HG02759 (cell line): ENCODE data around the gene TMPRSS9.
"Not testable (repeated sequence)": the region's sequence is repeated elsewhere in the genome, so short reads cannot be mapped to it uniquely, and the experiment has no call there.

Source experiments
- ATAC-seq: cut with Tn5 transposase; IDR thresholded peaks from one replicate; pipeline ENCODE4 v1.9.1; 2021; ENCODE audit warnings: mild to moderate bottlenecking, moderate library complexity; ENCODE audit not compliant: unreplicated experiment

The TMPRSS9 gene

GRCh38 chr19:2454962-2455850, 95.1 kb downstream of the TMPRSS9 start:
- ATAC-seq: no peak

DNA sequence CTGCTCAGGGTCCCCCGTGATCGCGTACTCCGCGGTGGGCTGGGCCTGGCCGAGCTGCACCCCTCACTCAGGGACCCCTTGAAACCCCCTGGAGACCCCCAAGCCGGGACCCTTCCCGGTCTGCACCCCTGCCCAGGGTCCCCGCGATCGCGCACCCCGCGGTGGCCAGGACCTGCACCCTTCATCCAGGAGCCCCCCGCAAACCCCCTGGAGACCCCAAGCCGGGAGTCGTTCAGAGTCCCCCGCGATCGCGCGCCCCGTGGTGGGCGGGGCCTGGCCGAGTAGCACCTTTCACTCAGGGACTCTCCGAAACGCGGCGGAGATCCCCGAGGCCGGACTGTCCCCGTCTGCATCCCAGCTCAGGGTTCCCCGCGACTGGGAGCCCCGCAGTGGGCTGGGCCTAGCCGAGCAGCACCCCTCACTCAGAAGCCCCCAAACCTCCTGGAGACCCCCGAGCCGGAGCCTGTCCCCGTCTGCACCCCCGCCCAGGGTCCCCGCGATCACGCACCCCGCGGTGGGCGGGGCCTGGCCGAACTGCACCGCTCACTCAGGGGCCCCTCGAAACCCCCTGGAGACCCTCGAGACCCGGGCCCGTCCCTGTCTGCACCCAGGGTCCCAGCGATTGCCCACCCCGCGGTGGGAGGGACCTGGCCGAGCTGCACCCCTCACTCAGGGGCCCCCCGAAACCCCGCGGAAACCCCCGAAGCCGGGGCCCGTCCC, 95.9 kb downstream of the TMPRSS9 start:
- ATAC-seq: peak; percentile 41

GRCh38 chr19:2457394-2458037, 97.5 kb downstream of the TMPRSS9 start:
- ATAC-seq: no peak

- ATAC-seq: no peak
These were observed 98.0 kb downstream of the TMPRSS9 start for GRCh38 chr19:2458054-2458453.

DNA sequence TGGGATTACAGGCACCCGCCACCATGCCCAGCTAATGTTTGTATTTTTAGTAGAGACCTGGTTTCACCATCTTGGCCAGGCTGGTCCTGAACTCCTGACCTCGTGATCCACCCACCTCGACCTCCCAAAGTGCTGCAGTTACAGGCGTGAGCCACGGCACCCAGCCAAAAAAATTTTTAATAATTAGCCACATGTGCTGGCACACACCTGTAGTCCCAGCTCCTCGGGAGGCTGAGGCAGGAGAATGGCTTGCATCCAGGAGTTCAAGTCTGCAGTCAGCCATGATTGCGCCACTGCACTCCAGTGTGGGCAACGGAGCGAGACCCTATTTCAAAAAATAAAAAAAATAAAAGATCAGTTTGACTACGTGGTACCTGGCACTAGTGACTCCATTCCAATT, 98.7 kb downstream of the TMPRSS9 start:
- ATAC-seq: not testable (repeated sequence)

- ATAC-seq: no peak
These were observed 100.2 kb downstream of the TMPRSS9 start for GRCh38 chr19:2460245-2460644.

GRCh38 chr19:2461751-2462634, 101.9 kb downstream of the TMPRSS9 start:
- no peak for ATAC-seq

DNA sequence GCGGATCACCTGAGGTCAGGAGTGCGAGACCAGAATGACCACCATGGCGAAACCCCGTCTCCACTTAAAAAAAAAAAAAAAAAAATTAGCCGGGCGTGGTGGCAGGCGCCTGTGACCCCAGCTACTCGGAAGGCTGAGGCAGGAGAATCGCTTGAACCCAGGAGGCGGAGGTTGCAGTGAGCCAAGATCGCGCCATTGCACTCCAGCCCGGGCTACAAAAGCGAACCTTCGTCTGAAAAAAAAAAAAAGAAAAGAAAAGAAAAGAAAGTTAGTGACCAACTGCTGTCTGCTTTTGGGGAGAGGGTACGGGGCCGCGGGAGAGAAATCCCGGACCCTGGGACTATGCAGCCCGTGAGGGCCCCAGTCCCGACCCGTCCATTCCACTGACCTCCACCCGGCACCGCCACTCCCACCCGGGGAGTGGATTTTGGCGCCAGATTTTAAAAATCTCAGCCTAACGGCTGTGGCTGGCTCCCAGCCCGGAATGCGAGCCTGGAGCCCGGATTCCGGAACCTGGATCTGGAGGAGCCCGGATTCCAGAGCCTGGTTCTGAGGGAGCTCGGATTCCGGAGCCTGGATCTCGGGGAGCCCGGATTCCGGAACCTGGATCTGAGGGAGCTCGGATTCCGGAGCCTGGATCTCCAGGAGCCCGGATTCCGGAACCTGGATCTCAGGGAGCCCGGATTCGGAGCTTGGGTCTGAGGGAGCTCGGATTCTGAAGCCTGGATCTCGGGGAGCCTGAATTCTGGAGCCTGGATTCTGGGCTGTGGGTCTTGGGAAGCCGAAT, 102.8 kb downstream of the TMPRSS9 start:
- ATAC-seq: no peak

- not testable (repeated sequence) for ATAC-seq
These were observed 103.6 kb downstream of the TMPRSS9 start for GRCh38 chr19:2463694-2464093.

DNA sequence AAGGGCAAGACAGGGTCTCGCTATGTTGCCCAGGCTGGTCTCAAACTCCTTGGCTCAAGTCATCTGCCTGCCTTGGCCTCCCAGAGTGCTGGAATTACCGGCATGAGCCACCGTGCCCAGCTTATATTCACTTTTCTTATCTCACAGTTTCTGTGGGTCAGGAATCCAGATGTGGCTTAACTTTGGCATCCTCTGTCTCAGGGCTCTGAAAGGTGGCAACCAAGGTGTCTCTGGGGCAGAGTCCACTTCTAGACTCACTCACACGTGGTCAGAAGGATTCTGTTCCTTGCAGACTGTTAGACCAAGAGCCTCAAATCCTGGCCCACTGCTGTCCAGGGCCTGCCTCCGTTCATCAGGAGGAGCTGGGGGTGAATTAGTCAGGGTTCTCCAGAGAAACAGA, 104.3 kb downstream of the TMPRSS9 start:
- no peak for ATAC-seq

DNA sequence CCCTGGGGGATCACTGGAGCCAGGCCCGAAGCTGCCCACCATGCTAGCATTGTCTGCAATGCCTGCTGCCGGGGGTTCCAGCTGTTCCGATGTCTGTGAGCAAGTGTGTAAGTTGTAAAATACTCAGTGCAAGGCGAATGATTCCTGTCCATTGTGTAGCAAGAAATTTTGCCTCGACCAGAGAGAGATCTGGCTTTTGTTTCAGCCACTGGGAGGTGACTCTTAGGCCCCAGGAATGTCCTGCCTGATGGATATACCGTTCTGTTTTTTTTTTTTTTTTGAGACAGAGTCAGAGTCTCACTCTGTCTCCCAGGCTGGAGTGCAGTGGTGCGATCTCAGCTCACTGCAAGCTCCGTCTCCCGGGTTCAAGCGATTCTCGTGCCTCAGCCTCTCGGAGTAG, 108.5 kb downstream of the TMPRSS9 start:
- no peak for ATAC-seq

DNA sequence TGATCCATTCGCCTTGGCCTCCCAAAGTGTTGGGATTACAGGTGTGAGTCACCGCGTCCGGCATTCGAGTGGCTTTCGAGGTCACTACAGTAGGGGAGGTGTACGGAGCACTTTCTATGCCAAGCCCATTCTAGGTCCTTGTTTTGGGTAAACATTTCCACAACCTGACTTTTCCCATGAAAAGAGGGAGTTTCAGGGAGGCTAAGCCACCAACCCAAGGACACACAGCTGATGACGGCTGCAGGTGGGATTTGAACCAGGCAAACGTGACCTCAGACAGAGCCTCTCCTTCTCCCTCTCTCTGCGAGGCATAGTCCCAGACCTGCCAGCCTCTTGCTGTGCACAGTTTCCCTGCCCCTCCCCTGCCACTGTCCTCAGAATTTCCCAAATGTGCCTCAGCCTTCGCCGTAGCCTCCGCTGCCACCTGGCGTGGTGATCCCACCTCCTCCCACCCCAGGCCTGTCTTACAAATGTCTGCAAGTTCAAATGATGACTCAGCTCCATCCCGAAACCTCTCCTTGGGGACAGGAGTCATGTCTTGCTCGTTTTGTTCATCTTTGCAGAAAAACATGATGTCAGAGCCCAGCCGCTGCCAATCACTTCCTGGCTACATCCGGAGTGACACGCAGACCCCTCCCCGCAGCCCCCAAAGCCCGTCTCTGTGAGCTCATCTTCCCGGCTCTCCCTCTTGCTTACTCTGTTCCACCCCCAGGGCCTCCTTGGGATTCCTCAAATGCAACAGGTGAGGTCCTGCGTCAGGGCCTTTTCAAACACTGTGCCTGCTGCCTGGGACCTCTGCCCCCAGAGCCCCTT, 109.2 kb downstream of the TMPRSS9 start:
- no peak for ATAC-seq

GRCh38 chr19:2469915-2470200, 109.8 kb downstream of the TMPRSS9 start:
- ATAC-seq: not testable (repeated sequence)

GRCh38 chr19:2474232-2475017, 114.4 kb downstream of the TMPRSS9 start:
- ATAC-seq: peak; percentile 37

- ATAC-seq: peak; percentile 5
These were observed 115.1 kb downstream of the TMPRSS9 start for GRCh38 chr19:2475018-2475701.
